SK-N-SH (cell line): ENCODE data around the gene ZNF148. TPM values are rescaled to one million over a fixed set of nuclear protein-coding genes. Genes with fewer than 3 reads are reported as not detected.

Experiments
- CTCF ChIA-PET: fragments of 300-600, 350-600 bp; formaldehyde crosslinking; extraction: SDS; loops from one replicate; lab custom pipeline; 2021; lab: Yijun Ruan, JAX
- POLR2A ChIA-PET: fragments of 350-600 bp; sonication (Branson Sonifier 250); formaldehyde crosslinking; extraction: SDS; loops from one replicate; lab custom pipeline; 2020; ENCODE audit warnings: antibody characterized with exemption, inconsistent platforms; lab: Yijun Ruan, JAX
- DNase-seq: peaks from one replicate; pipeline ENCODE4 v3.0.0; 2012
- H2AFZ ChIP-seq: fragments of 200-600 bp; sonication (generic); 2 replicates; pipeline ENCODE4 v1.8.1; 2016; ENCODE audit warnings: antibody characterized with exemption, mild to moderate bottlenecking, low read depth
- H3F3A ChIP-seq: fragments of 200-600 bp; sonication (generic); replicated peaks from 2 replicates; pipeline ENCODE3; 2016; ENCODE audit warnings: antibody characterized with exemption, mild to moderate bottlenecking; ENCODE audit not compliant: insufficient read depth
- H3K27ac ChIP-seq, 2 experiments: fragments of 200-500 bp in 1 of 2; fragments of 200-600 bp in 1 of 2; sonication (Bioruptor generic) in 1 of 2; sonication (generic), shearing (Covaris generic) in 1 of 2; 2 replicates each; pipeline versions ENCODE4 v1.5.1 to v1.6.1; 2014 to 2016; ENCODE audit warnings: low read depth in 2 of 2, inconsistent platforms in 1 of 2, low read length in 1 of 2, mild to moderate bottlenecking in 1 of 2, mixed read lengths in 1 of 2
- H3K27me3 ChIP-seq: fragments of 200-600 bp; sonication (generic), shearing (Covaris generic); 2 replicates; pipeline ENCODE4 v1.6.1; 2016; ENCODE audit warnings: mixed run types; ENCODE audit not compliant: insufficient read depth
- H3K36me3 ChIP-seq, 2 experiments: fragments of 200-500 bp in 1 of 2; fragments of 200-600 bp in 1 of 2; sonication (Bioruptor generic) in 1 of 2; sonication (generic) in 1 of 2; replicated peaks in 1 of 2; 2 replicates each; pipeline versions ENCODE3 to v1.5.1; 2014 to 2016; ENCODE audit warnings: low read length in 1 of 2, mild to moderate bottlenecking in 1 of 2; ENCODE audit not compliant: insufficient read depth in 2 of 2, control insufficient read depth in 1 of 2
- H3K4me1 ChIP-seq, 2 experiments: fragments of 200-500 bp in 1 of 2; fragments of 200-600 bp in 1 of 2; sonication (Bioruptor generic) in 1 of 2; sonication (generic), shearing (Covaris generic) in 1 of 2; 2 replicates each; pipeline versions ENCODE4 v1.5.1 to v1.6.1; 2014 to 2016; ENCODE audit warnings: low read depth in 1 of 2, low read length in 1 of 2, mixed run types in 1 of 2; ENCODE audit not compliant: insufficient read depth in 2 of 2, control insufficient read depth in 1 of 2
- H3K4me2 ChIP-seq: fragments of 200-600 bp; sonication (generic), shearing (Covaris generic); 2 replicates; pipeline ENCODE4 v1.6.1; 2017; ENCODE audit warnings: mixed run types
- H3K4me3 ChIP-seq, 2 experiments: fragments of 200-500 bp in 1 of 2; fragments of 200-600 bp in 1 of 2; sonication (Bioruptor generic) in 1 of 2; sonication (generic), shearing (Covaris generic) in 1 of 2; 2 replicates each; pipeline versions ENCODE4 v1.5.1 to v1.8.1; 2014 to 2016; ENCODE audit warnings: low read depth in 2 of 2, inconsistent platforms in 1 of 2, low read length in 1 of 2, mild to moderate bottlenecking in 1 of 2, mixed read lengths in 1 of 2, moderate library complexity in 1 of 2
- H3K79me2 ChIP-seq: fragments of 200-600 bp; sonication (generic); 2 replicates; pipeline ENCODE4 v1.8.1; 2017; ENCODE audit warnings: mild to moderate bottlenecking; ENCODE audit not compliant: insufficient read depth
- H3K9ac ChIP-seq: fragments of 200-600 bp; sonication (generic); 2 replicates; pipeline ENCODE4 v1.6.1; 2017; ENCODE audit warnings: mixed run types
- H3K9me2 ChIP-seq: fragments of 200-600 bp; sonication (generic); 2 replicates; pipeline ENCODE4 v1.6.1; 2017; ENCODE audit warnings: mixed run types
- H3K9me3 ChIP-seq: fragments of 200-600 bp; sonication (generic); 2 replicates; pipeline ENCODE4 v1.6.1; 2017; ENCODE audit warnings: mixed run types, mild to moderate bottlenecking, moderate library complexity
- H4K20me1 ChIP-seq: fragments of 200-600 bp; sonication (generic); 2 replicates; pipeline ENCODE4 v1.6.1; 2017; ENCODE audit warnings: mild to moderate bottlenecking, mixed run types; ENCODE audit not compliant: insufficient read depth
- CHD2 ChIP-seq: fragments of 150-350 bp; IDR thresholded peaks from 2 replicates; pipeline ENCODE4 v1.6.1; 2018; ENCODE audit warnings: low read length; ENCODE audit not compliant: partially characterized antibody
- ELF1 ChIP-seq: IDR thresholded peaks from 2 replicates; pipeline ENCODE4 v1.4.0; 2012
- EP300 ChIP-seq, 2 experiments: IDR thresholded peaks; 2 replicates each; pipeline versions ENCODE4 v1.4.0 to v1.6.1; 2012; ENCODE audit warnings: borderline replicate concordance in 1 of 2, low read depth in 1 of 2, low read length in 1 of 2
- EZH2phosphoT487 ChIP-seq: fragments of 200-600 bp; sonication (generic); IDR thresholded peaks from 2 replicates; pipeline ENCODE4 v1.6.1; 2017; ENCODE audit warnings: low read depth, mixed run types, mild to moderate bottlenecking, antibody characterized with exemption, moderate library complexity, borderline replicate concordance
- FOXM1 ChIP-seq: IDR thresholded peaks from 2 replicates; pipeline ENCODE4 v1.4.0; 2012; ENCODE audit warnings: low read depth, mild to moderate bottlenecking
- IRF3 ChIP-seq: fragments of 150-350 bp; IDR thresholded peaks from 2 replicates; pipeline ENCODE4 v1.6.1; 2016; ENCODE audit warnings: mild to moderate bottlenecking, low read depth, low read length
- MXI1 ChIP-seq: IDR thresholded peaks from 2 replicates; pipeline ENCODE4 v1.6.1; 2012; ENCODE audit warnings: mild to moderate bottlenecking, low read depth, low read length, improper control_type of control experiment
- POLR2AphosphoS5 ChIP-seq: IDR thresholded peaks from 2 replicates; pipeline ENCODE4 v1.6.1; 2012; ENCODE audit warnings: low read depth, low read length
- RAD21 ChIP-seq: IDR thresholded peaks from 2 replicates; pipeline ENCODE4 v1.6.1; 2012; ENCODE audit warnings: mild to moderate bottlenecking, low read length
- RCOR1 ChIP-seq: fragments of 150-350 bp; IDR thresholded peaks from 2 replicates; pipeline ENCODE4 v1.6.1; 2017; ENCODE audit warnings: antibody characterized with exemption, low read length
- RFX5 ChIP-seq: IDR thresholded peaks from 2 replicates; pipeline ENCODE4 v1.6.1; 2012; ENCODE audit warnings: mild to moderate bottlenecking, improper control_type of control experiment, low read length
- RXRA ChIP-seq: IDR thresholded peaks from 2 replicates; pipeline ENCODE4 v1.4.0; 2012; ENCODE audit warnings: low read depth, mild to moderate bottlenecking, borderline replicate concordance
- SIN3A ChIP-seq: IDR thresholded peaks from 2 replicates; pipeline ENCODE4 v1.6.1; 2012; ENCODE audit warnings: low read depth, mild to moderate bottlenecking, low read length, moderate library complexity, borderline replicate concordance
- TCF12 ChIP-seq: IDR thresholded peaks from 2 replicates; pipeline ENCODE4 v1.4.0; 2012
- TEAD4 ChIP-seq: IDR thresholded peaks from 2 replicates; pipeline ENCODE4 v1.4.0; 2012; ENCODE audit warnings: mild to moderate bottlenecking, borderline replicate concordance; ENCODE audit not compliant: insufficient read depth
- WGBS: methylation state at CpG from one replicate; pipeline ENCODE4 v1.1.6; 2017; ENCODE audit warnings: low lambda C conversion rate; 5-methylcytosine and 5-hydroxymethylcytosine counted together
- polyA plus RNA-seq, 3 experiments: library from polyadenylated mRNA; depleted of rRNA; stranded (reverse); fragments of >200 nt; gene quantifications; 2 replicates each; pipeline ENCODE4 v1.2.3, GENCODE V29; 2012
- TF ChIP-seq, protein P1 (sequence below): IDR thresholded peaks from 2 replicates; pipeline ENCODE4; 2012

The ZNF148 gene
- polyA plus RNA-seq, 1 of the 3 experiments (the other 2 are of a cell fraction): 5.1 TPM

DNA sequence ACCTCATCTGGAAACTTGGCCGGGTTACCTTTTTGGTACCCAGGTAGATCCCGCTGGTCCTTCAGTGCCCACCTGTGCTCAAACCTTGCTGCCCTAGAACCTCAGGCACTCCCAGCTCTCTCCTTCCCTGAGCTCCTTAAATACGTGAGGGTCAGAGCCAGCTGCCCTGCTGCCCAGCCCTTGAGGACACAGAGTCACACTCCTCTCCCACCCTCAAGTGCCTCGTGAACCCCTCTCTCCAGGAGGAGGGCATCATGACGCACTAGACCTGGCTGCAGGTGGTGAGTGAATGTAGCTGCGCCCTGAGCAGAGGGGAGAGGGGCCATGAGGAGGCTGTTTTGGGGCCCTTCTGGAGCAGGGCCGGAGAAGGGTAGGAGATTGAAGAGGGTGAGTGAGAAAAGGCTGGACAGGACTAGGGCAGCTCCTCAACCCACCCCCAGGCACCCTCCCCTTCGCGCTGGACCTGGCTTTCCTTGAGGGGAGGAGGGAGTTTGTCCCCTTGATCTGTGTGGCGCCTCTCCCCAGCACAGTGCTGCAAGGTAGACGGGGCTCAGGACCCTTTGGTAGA is 163.5 kb downstream of the ZNF148 start (continued):
- TF ChIP-seq TEAD4 (no peak), MXI1 (no peak), RAD21 (no peak), POLR2AphosphoS5 (no peak), EP300 (IDR thresholded peaks at IDR 0.05; ENCODE audit: borderline replicate concordance in 1 of 2, low read depth in 1 of 2, low read length in 1 of 2) (no peak), EZH2phosphoT487 (no peak), RCOR1 (no peak)

GRCh38 chr3:125207949-125208568 is 167.1 kb downstream of the ZNF148 start:
- Histone ChIP-seq H3F3A (no peaks in the 10 kb centered on the region), H3K9me2 (no peaks in the 10 kb centered on the region), H3K9ac (no peak overlapping the region), H2AFZ (no peak overlapping the region), H3K36me3 (no peaks in the 10 kb centered on the region), H3K9me3 (no peaks in the 10 kb centered on the region), H3K4me1 (peaks cover 0 to under 1% of the 10 kb centered on the region in 2 experiments; a peak in 1 of 4 replicates), H3K27me3 (no peaks in the 10 kb centered on the region), H3K4me3 (no peak overlapping the region), H4K20me1 (no peaks in the 10 kb centered on the region), H3K79me2 (no peaks in the 10 kb centered on the region), H3K27ac (no peak overlapping the region), H3K4me2 (no peak overlapping the region)
- ChIA-PET POLR2A (no interaction called here), CTCF (no interaction called here)
- no peak for DNase-seq
- no CpG with 5 or more reads among the region's 1 CpG for WGBS
- no peak for TF ChIP-seq ELF1
- TF ChIP-seq MXI1: no peak
- no peak for TF ChIP-seq RXRA
- TF ChIP-seq RAD21: no peak
- no peak for TF ChIP-seq RFX5
- TF ChIP-seq FOXM1: no peak
- TF ChIP-seq CHD2: no peak
- TF ChIP-seq, protein P1, sequence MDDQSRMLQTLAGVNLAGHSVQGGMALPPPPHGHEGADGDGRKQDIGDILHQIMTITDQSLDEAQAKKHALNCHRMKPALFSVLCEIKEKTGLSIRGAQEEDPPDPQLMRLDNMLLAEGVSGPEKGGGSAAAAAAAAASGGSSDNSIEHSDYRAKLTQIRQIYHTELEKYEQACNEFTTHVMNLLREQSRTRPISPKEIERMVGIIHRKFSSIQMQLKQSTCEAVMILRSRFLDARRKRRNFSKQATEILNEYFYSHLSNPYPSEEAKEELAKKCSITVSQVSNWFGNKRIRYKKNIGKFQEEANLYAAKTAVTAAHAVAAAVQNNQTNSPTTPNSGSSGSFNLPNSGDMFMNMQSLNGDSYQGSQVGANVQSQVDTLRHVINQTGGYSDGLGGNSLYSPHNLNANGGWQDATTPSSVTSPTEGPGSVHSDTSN: no peak
- no peak for TF ChIP-seq SIN3A
- TF ChIP-seq IRF3: no peak
- TF ChIP-seq TCF12: no peak
